Measurements from ENCODE around the gene SLC4A8.
"Not testable (repeated sequence)": the region's sequence is repeated elsewhere in the genome, so short reads cannot be mapped to it uniquely, and the experiment has no call there.

DNA sequence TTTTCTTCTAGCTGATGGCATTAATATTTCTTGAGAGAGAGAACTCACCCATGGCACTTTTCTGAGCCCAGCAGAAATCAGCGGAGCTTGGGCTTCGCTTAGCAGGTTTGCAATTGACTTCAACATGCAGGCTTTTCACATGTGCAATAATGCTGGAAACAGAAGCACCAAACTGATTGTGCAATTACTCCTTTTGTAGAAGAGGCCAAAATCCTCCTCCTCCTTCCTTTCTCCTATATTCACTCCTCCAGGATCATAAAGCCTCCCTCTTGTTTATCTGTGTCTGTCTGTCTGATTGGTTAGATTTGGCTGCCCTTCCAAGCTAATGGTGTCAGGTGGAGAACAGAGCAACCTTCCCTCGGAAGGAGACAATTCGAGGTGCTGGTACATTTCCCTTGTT lies 90.4 kb downstream of the SLC4A8 start:
- TF ChIP-seq, protein P1, sequence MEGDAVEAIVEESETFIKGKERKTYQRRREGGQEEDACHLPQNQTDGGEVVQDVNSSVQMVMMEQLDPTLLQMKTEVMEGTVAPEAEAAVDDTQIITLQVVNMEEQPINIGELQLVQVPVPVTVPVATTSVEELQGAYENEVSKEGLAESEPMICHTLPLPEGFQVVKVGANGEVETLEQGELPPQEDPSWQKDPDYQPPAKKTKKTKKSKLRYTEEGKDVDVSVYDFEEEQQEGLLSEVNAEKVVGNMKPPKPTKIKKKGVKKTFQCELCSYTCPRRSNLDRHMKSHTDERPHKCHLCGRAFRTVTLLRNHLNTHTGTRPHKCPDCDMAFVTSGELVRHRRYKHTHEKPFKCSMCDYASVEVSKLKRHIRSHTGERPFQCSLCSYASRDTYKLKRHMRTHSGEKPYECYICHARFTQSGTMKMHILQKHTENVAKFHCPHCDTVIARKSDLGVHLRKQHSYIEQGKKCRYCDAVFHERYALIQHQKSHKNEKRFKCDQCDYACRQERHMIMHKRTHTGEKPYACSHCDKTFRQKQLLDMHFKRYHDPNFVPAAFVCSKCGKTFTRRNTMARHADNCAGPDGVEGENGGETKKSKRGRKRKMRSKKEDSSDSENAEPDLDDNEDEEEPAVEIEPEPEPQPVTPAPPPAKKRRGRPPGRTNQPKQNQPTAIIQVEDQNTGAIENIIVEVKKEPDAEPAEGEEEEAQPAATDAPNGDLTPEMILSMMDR (IDR thresholded peaks at IDR 0.05) = not testable (repeated sequence)
- TF ChIP-seq ZFX (IDR thresholded peaks at IDR 0.05; ENCODE audit: borderline replicate concordance) = not testable (repeated sequence)

Measured in 22Rv1 (cell line).